Astrocyte of the cerebellum (primary cell): Measurements from ENCODE around the gene RBM39.

Experiments used
- DNase-seq: peaks from one replicate; pipeline ENCODE4 v3.0.0-alpha.2; 2011; ENCODE audit warnings: low read depth
- H3K4me3 ChIP-seq: 2 replicates; pipeline ENCODE4 v1.5.1; 2011; ENCODE audit warnings: mild to moderate bottlenecking, low read depth, low read length, moderate library complexity
- in situ Hi-C: cut with HindIII; loops from 2 replicates; pipeline ENCODE4 v1.10.0; 2017; ENCODE audit warnings: low sequenced_read_pairs
- TF ChIP-seq, protein P1 (sequence below): IDR thresholded peaks from 2 replicates; pipeline ENCODE4 v1.5.1; 2012; ENCODE audit warnings: low read length, low read depth, moderate library complexity, mild to moderate bottlenecking; ENCODE audit errors: missing control alignments

The RBM39 gene

DNA sequence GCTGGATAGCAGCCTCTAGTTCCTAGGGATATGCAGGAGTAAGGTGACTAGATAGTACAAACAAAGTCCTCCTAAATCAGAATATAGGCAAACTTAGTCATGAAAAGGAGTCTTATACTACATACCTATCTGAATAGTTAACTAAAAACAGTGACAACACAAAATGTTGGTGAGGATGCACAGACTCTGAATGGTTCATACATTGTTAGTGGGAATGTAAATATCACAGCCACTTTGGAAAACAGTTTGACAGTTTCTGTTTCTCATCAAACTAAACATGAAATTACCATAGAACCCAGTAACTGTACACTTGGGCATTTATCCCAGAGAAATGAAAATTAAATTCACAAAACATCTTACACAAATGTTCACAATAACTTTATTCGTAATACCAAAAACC, 60.1 kb downstream of the RBM39 start:
- H3K4me3 ChIP-seq = no peak overlapping the region
- TF ChIP-seq, protein P1, sequence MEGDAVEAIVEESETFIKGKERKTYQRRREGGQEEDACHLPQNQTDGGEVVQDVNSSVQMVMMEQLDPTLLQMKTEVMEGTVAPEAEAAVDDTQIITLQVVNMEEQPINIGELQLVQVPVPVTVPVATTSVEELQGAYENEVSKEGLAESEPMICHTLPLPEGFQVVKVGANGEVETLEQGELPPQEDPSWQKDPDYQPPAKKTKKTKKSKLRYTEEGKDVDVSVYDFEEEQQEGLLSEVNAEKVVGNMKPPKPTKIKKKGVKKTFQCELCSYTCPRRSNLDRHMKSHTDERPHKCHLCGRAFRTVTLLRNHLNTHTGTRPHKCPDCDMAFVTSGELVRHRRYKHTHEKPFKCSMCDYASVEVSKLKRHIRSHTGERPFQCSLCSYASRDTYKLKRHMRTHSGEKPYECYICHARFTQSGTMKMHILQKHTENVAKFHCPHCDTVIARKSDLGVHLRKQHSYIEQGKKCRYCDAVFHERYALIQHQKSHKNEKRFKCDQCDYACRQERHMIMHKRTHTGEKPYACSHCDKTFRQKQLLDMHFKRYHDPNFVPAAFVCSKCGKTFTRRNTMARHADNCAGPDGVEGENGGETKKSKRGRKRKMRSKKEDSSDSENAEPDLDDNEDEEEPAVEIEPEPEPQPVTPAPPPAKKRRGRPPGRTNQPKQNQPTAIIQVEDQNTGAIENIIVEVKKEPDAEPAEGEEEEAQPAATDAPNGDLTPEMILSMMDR = no peak
- DNase-seq = no peak
- in situ Hi-C loops = no loop called here

DNA sequence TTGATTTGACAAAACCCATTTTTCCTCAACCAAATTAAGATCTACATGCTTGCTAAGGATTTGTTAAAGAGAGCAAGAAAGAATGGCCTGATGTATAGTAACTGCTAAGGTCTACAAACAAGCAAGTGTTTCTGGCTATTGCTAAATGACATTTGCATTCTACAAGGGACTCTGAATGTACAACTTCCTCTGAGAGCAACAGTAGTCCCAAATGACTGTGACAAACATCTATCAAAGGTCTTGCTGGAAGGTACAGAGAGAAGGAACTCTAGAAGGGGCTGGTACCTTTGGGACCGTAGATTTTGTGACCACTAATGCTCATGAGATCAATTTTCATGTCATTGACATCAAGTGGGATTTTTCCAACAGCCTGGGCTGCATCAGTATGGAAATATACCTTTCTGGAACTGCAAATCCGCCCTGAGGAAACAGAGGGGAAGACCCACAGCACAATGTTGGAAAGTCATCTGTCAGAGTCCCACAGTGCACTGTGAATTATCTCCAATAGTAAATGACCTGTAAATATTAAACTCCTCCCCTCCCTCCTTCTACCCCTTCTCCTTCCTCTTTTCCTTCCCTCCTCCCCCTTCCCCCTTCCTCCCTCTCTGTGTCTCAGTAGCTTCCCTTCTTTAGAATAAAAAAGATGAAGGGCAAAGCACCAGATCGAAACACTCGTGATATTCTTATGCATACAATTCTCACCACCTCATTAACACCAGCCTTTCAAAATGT, 61.4 kb downstream of the RBM39 start:
- no peak for DNase-seq
- TF ChIP-seq, protein P1 = no peak
- in situ Hi-C loops = no loop called here
- H3K4me3 ChIP-seq = no peak overlapping the region

DNA sequence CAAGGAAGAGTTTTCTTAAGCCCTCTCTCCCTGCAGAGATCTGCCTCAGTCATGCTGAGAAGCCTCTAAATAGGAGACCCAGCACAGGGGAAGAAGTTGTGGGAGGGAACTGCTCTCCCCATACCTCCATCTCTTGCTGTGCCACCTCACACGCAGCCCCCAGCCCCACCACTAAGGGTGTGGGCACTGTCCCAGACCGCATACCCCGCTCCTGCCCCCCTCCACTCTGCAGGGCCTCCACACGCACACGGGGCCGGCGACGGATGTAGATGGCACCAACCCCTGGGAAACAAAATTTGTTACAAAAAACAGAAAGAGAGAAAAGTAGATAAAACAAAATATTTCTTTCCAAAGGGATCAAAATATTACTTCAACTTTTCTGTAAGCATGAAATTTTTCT, 67.1 kb downstream of the RBM39 start:
- in situ Hi-C loops = no loop called here
- TF ChIP-seq, protein P1 = no peak
- no peak overlapping the region for H3K4me3 ChIP-seq
- DNase-seq = no peak

- in situ Hi-C loops = no loop called here
- TF ChIP-seq, protein P1 = no peak
- DNase-seq = no peak
These were observed 68.2 kb downstream of the RBM39 start for GRCh38 chr20:35673884-35674283.

DNA sequence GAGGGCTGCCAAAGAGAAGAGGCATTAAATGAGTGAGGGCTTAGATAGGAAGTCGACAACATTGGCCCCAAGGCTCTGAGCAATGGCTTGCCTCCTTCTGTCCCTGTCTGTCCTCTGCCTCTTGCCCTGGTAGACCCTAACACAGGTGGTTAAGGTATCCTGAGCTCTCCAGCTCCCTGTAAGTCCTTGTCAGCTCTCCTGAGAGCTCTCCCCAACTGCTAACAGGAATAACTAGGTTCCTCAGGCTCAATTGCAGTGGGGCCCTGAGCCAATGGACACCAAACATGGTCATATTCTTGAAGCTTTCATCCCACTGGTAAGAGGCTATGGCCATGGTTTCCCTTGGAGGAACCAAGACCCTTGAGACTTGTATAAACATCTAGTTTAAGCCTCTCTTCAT, 72.4 kb downstream of the RBM39 start:
- H3K4me3 ChIP-seq = no peak overlapping the region
- TF ChIP-seq, protein P1 = no peak
- DNase-seq = no peak
- in situ Hi-C loops = no loop called here

More at GRCh38 chr20:35673884-35674283, 68.2 kb downstream of the RBM39 start:
- no peak overlapping the region for H3K4me3 ChIP-seq

- DNase-seq = no peak
- TF ChIP-seq, protein P1 = no peak
- no peak overlapping the region for H3K4me3 ChIP-seq
- in situ Hi-C loops = no loop called here
These were observed 72.8 kb downstream of the RBM39 start for GRCh38 chr20:35669221-35669620.

DNA sequence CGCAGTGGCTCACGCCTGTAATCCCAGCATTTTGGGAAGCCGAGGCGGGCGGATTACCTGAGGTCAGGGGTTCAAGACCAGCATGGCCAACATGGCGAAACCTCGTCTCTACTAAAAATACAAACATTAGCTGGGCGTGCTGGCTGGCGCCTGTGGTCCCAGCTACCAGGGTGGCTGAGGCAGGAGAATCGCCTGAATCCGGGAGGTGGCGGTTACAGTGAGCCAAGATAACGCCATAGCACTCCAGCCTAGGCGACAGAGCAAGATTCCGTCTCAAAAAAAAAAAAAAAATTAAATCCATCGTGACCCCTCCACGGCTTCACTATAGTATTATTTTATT, 76.1 kb downstream of the RBM39 start:
- no peak for DNase-seq
- TF ChIP-seq, protein P1 = no peak
- H3K4me3 ChIP-seq = no peak overlapping the region
- in situ Hi-C loops = no loop called here
